GM19467 (cell line): ENCODE data around the gene BABAM2.
"Not testable (repeated sequence)": the region's sequence is repeated elsewhere in the genome, so short reads cannot be mapped to it uniquely, and the experiment has no call there.

Experiments
- ATAC-seq: cut with Tn5 transposase; IDR thresholded peaks from one replicate; pipeline ENCODE4 v1.9.1; 2021; ENCODE audit warnings: mild to moderate bottlenecking, moderate library complexity; ENCODE audit not compliant: unreplicated experiment

The BABAM2 gene

GRCh38 chr2:28365158-28365557, 474.6 kb downstream of the BABAM2 start:
- no peak for ATAC-seq

DNA sequence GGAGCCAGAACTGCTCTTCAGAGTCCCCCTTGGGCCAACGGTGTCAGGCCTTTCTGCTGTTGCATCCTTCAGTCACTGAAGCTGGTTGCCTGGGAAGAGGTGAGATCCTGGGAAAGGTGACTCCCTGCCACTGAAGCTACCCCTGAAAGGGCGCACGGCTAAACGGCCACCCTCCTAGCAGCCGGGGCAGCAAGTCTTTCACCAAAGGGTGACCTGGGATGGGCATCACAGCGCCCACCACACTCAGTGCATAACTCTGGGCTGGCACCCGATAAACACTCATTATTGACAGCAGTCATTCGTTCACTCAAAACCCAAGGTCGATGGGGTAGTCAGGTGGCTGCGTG, 475.6 kb downstream of the BABAM2 start:
- ATAC-seq: no peak

DNA sequence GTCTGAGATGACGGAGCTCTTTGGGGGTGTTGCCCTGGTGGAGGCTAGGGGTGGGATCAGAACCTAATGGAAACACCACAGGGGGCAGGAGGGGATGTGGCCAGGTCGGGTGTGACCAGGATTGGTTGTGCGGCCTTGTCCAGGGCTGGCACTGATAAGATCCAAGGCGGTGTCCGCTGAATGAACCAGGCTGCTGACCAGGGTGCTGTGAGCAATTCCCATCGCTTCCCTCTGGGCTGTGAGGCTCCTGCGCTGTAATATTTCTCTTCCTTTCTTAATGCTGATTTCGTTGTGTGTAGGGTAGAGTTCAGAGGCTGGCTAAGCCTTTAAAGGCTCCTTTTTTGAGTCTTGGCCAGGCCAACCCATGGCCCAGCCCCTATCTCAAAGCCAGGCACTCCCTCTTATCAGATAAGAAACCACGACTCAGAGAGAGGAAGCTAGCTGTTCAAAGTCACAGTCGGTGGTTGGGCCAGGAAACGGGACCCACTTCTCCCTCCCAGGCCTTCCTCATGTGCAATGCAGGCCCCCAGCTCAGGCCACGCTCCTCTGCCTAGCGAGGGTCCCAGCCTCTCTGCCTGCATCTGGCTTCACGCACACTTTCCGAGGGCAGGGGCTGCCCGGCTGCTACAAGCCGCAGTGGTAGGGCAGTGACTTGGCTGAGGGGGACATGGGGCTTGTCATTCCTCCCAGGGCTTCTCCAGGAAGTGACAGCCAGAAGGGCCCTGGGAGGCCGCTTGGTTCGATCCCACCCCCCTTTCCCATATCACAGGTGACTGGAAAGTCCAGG, 476.2 kb downstream of the BABAM2 start:
- no peak for ATAC-seq

- no peak for ATAC-seq
These were observed 477.3 kb downstream of the BABAM2 start for GRCh38 chr2:28367667-28368356.

DNA sequence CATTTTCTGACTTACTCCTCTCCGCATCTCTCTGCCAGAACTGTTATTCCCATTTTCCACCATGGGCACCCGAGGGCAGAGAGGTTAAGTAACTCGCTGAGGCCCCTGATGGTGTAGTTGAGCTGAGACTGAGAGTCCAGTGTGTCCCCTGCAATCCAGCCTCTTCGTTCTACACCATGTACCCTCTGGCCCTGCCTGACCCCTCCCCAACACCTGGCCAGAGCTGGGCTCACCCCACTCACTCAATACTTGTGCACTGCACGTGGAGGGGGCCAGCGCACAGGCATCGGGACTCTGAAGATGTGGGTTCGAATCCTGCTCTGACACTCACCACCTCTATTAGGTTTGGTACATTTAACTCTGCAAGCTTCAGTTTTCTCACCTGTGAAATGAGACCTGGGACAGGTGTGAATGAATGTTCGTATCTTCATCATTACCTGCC, 477.8 kb downstream of the BABAM2 start:
- no peak for ATAC-seq

DNA sequence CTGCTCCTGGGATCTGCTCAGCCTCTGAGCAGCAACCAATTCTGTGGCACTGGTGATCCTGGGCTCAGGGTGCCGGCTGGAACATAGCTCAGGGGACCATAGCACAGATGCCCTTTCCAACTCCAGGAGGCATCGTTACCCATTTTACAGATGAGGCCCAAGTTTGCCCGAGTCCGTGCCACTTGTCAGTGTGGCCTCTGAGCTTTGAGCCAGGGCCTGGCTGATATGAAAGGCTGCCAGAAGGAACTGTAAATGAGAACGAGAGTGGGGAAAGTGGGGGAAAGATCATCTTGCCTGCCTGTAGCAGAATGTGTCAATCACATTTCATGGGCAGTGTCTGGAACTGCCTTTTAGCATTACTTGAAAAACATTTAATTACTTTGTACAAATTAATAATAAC, 478.8 kb downstream of the BABAM2 start:
- ATAC-seq: no peak

- ATAC-seq: no peak
These were observed 479.8 kb downstream of the BABAM2 start for GRCh38 chr2:28370354-28370753.

- ATAC-seq: not testable (repeated sequence)
These were observed 481.2 kb downstream of the BABAM2 start for GRCh38 chr2:28371728-28372127.

- no peak for ATAC-seq
These were observed 483.3 kb downstream of the BABAM2 start for GRCh38 chr2:28373854-28374253.

DNA sequence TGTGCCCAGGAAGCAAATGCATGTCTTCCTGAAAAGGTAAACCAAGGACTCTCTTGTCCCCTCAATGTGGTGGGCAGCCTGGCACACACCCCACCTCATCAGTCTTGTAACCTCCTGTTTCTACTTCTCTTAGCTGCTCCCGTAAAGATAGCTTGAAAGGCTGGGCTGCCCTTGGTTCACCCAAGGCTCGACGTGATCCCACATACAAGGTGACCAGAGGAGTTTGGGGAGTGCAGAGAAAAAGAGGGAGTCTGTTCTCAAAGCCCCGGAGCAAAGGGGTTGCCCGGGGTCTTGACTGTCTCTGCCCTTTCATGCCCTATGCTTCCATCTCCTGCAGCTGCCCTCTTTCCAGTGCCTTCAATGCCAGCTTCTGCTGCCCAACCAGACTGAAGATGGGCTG, 483.8 kb downstream of the BABAM2 start:
- no peak for ATAC-seq

- no peak for ATAC-seq
These were observed 484.7 kb downstream of the BABAM2 start for GRCh38 chr2:28375236-28375635.

GRCh38 chr2:28375742-28376631, 485.5 kb downstream of the BABAM2 start:
- no peak for ATAC-seq

DNA sequence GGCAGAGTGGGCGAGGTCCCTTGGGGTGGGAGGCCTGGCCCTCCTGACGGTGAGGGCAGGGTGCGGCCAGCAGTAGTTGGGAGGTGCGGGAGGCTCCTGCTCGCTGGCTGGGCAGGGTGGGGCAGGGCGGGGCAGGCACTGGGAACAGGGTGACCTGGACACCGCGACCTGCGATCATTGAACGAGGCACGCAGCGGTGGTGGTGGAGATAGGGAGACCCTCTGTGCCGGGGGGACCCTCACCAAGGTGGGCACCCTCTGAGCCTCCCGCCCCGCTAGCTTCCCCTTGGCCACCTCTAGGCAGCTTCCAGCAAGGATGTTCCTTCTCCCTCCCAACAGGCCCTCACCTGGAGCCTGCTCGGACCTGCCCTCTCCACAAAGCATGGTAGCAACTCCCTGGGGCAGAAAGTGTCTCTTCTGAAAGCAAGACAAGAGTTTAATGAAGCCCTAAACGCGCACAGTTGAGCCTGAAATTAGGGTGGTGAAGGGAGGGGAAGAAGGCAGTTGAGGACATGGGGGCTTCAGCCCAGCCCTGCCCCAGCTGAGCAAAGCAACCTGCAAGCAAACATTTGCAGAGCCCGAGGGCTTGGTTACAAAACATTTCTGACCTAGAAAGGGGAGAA, 486.8 kb downstream of the BABAM2 start:
- no peak for ATAC-seq

DNA sequence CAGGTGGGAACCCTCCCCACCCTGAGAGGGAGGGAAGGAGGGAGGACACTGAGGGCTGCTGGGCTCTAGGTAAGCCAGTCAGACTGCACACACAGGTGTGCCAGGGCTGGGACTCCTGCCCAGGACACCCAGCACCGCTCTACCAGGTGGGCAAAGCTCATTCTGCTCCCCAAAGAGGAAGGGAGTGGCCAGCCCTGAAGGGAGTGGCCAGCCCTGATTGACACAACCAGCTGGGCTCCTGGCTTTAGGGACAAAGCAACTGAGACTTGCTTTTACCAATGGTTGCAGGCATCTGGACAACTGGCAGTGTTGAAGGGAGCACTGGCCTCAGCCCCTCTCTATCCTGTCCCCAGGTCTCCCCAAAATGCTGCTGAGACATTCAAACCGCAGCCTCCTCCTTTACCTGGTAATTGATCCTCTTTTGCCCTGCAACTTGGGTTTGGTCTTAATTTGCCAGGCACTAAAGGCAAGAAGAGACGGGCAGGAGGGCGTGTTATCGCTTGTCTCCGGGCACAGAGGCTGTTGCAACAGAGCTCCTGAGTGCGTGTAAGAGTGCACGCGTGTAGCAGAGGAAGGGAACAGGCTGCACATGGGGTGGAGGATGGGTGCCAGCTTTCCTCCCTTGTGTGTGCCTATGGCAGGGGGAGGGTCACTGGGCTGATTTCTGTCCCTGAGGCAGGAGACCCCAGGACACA, 487.6 kb downstream of the BABAM2 start:
- no peak for ATAC-seq

DNA sequence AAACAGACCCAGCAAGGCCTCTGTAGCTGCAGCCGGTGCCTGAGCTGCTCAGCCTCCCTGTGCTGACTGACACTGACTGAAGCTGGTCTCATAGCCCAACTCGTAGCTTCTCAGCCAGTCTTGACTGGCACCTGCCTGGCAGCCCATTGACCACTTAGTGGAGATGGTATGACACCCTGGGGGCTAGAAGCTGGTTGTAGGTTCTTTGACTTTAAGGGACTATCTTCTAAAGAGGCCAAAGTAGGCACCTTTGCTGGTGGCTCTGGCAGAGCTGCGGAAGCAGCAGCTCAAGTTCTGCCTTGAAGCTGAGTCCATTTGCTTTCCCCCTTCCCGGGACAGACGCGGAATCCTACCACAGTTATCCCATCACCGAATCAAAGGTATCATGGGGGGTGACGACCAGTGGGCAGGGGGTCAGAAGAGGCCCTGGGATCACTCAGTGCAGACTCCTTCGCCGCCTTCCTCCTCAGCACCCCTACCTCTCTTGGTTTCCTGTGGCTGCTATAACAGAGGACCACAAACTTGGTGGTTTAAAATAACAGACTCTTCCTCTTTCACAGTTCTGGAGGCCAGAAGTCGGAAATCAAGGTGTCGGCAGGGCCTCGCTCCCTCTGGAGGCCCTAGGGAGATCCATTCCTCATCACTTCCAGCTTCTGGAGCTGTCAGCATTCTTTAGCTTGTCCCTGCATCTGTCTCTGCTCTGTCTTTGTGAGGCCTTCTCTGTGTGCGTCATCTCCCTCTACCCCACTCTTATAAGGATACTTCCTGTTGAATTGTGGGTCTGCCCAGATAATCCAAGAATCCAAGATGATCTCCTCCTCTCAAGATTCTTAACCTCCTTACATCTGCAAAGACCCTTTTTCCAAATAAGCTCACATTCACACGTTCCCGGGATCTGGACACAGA, 488.4 kb downstream of the BABAM2 start:
- no peak for ATAC-seq

DNA sequence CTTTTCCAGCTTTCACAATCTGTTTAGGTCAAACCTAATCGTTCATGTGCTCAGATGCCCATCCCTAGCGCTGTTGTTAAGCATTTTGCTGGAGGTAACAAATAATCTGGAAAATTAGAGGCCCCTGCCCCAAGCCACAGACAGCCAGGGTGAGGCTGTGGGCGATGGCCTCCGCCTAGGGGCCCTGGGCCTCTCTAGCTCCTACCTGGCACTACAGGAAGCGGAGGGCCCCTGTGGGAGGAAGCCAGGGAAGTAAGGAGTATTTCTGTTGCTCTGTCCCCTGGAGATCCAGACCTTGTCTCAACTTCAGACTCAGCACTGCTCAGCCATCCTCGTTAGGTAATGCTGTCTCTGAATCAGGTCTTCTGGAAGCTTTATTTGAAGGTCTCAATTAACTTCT, 489.7 kb downstream of the BABAM2 start:
- ATAC-seq: no peak

DNA sequence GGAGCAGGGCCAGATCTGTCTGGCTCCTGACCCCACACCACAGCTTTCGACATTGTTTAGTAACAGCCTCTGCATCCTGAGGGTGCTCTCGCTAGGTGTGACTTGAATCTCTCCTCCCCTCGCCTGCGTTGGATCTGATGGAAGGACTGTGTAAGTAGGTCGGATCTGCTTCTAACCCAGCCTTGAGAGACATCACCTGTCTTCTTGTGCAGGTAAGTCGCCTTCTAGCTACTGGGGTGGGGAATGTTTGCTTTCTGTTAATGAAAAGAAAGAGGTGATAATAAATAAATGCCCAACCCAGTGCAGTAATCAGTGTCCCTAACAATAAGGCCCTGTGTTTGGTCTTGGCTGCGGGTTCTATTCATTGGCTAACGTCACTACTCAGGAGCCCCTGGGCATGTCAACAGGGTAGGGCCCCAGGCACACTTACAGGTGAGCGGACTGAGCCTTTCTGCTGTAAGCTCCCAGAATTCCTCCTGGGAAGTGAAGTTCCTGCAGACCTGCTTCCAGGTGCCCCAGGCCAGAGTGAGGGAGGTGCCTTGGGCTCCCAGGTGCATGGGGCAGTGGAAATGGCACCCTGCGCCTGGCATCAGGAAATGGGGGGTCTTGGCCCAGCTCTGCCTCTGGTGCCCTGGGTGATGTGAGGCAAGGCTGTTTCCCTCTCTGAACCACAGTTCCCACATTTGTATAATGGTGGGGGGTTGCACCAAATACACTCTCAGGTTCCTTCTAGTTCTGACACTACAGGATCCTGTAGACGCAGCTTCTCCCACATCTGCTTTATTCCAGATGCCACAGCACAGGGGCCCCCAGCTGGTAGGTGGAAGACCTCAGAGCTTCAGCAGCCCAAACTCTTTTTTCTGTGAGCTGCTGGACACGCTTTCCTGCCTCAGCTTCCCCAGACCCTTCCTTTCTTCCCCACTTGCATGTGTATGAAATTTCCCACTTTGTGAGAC, 491.0 kb downstream of the BABAM2 start:
- ATAC-seq: no peak

GRCh38 chr2:28382755-28383154, 492.2 kb downstream of the BABAM2 start:
- ATAC-seq: no peak
